Dermis microvascular lymphatic vessel endothelial cell (primary cell): Measurements from ENCODE around the gene ZDHHC14. TPM values are rescaled to one million over a fixed set of nuclear protein-coding genes. Genes with fewer than 3 reads are reported as not detected.

Experiments used
- DNase-seq, 2 donors: peaks; one replicate each; pipeline versions ENCODE4 v3.0.0 to v3.0.0-alpha.2; 2010; ENCODE audit warnings: low read depth in 2 of 2
- total RNA-seq: library from RNA; depleted of rRNA; stranded (reverse); fragments of >200 nt; gene quantifications from 2 replicates; pipeline ENCODE4 v1.2.1, GENCODE V29; 2014

The ZDHHC14 gene
- total RNA-seq, 1 donor from 2014 or later = 19.5 TPM

DNA sequence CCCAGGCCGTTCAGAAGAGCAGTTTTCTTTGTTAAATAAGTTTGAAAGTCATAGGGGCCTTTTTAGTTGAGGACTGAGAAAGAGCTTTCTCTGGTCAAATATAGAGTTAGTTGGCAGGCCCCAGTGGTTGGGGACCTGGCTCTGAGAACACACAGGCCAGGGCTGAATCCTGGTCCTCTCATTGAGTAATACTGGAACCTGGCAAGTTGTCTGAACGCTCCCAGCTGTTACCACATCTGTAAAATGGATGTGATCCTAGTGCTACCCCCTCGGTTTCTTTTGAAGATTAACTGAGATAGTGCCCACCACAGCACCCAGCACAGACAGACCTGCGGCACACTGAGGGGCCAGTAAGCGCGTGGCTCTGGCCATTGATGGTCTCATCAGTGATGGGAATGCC, 215.5 kb downstream of the ZDHHC14 start:
- no peak for DNase-seq

DNA sequence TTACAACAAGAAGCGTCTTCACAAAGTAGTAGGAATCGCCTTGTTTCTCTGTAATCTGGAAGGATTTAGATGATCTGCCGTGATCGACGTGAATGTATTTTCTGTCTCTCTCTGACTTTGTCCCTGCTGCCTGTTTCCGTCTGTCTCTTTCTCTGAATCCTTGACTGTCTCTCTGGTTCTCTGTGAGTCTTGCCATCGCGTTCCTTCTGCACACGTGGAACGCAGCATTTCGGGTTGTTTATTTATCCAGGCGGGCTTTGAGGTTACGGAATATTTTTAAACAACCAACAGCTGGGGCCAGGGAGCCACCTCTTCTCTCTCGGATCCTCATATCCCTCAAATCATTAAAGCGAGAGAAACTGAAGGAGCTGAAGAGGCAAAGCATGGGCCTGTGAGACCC, 215.9 kb downstream of the ZDHHC14 start:
- no peak for DNase-seq

DNA sequence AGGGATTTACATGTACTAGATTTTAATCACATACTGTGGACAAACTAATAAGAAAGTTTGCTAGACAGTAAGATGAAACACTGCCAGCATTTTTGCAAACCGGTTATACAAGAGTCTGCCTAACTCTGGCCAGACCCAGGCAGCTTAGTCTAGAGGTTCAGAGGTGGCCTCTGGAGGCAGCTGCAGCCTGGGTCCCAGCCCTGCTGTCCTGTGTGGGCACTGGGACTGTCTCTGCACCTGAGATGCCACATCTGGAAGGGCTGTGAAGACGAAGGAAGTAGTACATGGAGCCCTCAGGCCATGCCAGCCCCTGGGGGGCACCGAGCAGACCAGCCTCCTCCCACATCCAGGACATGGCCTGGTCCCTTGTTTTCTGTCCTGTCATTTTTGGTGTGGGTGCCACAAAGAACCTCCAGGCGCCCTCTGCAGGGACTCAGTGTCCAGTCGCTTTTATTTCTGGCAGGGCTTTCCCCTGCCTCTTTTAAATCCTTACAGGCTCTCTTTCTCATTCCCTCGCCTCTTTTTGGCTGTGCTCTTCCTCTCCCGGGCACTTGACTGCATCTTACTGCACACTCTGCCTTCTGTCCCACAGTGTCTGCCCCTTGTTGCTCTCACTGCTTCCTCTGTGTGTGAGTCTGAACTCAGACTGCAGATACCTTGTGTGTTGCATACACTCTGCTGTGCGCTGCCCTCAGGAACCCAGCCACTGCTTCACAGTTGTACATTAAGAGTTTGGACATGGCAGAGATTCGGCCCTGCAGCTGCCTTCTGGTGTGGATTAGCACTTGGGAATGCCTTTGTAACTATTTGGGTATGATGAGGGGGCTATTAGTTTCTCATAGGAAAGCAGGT, 216.7 kb downstream of the ZDHHC14 start:
- peak; percentile 38 to 59 for DNase-seq

DNA sequence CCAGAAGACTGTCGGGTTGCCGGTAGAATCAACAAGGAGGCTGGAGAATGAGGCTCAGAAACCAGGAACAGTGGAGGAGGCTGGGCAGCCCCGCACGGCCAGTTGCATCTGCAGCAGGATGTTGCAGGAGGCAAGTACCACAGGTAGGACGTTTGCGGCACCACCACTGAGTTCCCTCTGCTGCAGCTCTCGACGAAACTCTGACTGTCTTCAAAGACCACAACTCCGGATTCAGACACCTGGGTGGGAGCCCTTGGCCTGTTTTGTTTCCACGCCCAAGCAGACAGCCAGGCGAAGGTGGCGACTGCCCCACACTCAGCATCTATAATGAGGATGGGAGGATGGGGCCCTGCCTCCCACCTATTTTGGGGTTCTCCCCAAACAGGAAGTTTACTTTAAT, 218.2 kb downstream of the ZDHHC14 start:
- no peak for DNase-seq

DNA sequence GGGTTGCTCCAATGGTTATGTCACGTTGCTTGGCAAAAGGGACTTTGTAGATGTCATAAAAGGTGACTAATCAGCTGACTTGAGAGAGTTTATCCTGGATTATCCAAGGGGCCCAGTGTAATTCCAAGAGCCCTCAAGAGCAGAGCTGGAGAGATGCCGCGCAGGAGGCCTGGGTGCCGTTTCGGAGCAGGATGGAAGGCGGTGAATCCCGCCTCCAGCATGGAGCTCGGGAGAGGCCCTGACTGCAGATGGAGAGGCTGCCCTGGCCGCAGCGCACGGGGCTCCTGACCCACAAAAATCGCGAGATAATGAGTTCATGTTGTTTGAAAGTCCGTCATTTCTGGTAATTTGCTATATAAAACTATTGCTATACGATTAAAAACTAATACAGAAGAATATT, 219.8 kb downstream of the ZDHHC14 start:
- no peak for DNase-seq

DNA sequence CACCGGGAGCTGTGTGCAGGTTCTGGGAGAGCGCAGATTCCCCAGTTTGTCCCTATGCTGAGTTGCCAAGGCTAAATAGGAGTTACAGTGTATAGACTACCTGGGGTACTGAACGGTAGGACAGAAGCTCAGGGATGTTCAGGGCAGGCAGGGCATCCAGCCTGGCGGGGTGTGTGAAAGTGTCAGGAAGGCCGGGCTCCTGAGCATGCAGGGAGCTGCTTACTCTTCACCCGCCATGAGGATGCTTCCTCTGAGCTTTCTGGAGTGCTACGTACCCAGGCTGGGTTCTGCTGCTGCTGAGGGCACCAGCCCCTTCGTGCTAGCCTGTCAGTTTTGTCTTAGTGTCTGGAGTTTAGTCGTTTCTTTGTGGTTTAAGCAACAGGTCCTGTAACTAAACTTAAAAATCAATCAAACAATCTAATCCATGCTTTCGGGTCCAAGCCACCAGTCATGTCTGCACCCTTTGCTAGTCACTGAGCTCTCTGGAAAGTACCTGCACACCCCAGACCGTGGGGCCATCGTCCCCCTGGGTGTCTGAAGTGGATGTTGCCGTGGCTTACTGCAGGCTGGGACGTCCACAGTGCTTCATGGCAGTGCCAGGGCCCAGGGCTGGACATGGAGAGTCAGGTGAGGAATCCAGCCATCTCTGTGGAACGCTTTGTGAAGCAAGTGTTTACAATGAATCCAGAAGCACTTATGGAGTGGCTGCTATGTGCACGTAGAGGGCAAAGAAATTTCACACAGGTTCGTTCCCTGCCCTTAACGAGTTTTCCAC, 221.7 kb downstream of the ZDHHC14 start:
- no peak for DNase-seq

DNA sequence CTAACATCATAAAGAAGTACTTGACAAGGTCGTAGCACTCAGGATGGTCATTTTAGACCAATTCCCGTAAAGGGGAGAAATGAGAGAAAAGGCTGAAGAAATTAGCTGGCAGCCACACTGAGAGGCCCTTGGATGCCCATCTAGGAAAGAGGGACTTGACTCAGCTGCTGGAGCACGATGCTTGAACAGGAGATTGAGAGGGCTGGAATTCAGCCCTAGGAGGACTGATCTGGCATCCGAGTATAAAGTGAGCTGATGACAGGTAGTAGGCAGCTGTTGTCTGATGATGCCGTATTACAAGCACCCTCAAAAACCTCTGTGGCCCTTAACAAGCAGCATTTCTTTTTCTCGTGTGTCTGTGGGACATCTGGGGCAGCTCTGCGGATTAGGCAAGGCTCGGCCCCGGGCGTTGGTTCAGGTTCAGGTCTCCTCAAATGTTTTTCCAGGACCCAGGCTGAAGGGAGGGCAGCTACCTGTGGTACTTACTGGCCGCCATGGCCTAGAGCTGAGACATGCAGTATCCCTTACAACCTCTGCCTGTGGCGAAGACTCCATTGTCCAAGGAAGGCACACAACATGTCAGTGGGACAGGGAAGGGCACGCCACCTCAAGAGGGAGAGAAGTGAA, 222.4 kb downstream of the ZDHHC14 start:
- no peak for DNase-seq

DNA sequence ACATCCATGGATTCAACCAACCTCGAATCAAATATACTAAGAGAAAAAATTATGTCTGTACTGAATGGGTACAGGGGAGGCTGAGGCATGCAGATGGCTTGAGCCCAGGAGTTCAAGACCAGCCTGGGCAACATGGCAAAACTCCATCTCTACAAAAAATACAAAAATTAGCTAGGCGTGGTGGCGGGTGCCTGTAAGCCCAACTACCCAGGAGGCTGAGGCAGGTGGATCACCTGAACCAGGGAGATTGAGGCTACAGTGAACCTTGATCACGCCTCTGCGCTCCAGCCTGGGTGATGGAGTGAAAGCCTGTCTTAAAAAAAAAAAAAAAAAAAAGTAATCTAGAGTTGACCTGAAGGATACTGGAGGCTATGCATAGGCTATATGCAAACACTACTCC, 223.0 kb downstream of the ZDHHC14 start:
- no peak for DNase-seq

DNA sequence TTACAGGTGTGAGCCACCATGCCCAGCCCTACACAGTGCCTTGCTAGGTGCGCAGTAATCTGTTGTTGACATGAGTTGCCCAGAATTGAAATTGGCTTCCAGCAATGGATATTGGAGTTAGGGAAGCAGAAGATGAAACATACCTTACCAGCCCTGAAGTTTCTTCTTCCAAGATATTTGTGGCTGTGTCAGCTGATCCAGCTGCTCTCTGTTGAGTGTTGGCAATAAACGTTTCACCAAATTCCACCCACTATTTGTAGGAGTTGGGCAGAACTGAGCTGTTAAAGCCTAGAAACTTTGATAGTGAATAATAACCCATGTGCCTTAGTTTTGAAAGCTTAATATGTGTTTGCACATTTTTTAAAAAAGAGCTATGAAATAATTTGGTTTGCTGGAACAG, 223.8 kb downstream of the ZDHHC14 start:
- DNase-seq = no peak

DNA sequence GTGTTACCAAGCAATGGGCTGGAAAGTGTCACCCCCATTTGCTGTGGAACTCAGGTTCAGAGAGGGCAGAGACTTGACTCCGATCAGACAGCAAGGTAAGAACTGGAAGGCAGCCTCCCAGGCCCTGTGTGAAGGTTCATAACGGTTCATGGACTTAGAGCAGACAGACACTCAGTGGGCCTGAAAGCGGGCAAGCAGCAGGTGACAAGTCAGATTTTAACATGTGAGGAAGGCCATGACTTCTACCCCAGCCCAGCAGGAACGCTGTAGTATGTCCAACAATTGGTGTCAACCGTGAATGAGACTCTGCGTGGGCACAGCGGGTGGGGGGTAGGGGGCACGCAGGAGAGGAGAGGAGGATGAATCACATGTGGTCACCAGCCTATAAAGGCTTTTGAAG, 224.5 kb downstream of the ZDHHC14 start:
- no peak for DNase-seq

DNA sequence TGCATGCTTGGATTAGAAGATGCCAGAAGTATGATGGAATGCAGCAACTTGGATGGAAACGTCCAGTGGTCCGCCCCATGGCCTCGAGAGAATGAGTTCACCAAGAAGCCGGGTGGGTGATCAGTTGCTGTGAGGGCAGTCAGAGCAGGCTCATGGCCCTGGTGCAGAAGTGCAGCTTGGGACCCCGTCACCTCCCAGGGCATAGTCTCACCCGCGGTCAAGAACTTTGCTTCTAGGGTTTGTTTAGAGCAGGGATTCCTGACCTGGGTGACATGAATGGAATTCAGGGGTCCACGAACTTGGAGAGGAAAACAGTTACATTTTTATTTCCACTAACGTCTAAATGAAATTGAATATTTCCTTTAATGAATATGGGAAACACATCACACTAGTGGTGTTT, 225.5 kb downstream of the ZDHHC14 start:
- no peak for DNase-seq

DNA sequence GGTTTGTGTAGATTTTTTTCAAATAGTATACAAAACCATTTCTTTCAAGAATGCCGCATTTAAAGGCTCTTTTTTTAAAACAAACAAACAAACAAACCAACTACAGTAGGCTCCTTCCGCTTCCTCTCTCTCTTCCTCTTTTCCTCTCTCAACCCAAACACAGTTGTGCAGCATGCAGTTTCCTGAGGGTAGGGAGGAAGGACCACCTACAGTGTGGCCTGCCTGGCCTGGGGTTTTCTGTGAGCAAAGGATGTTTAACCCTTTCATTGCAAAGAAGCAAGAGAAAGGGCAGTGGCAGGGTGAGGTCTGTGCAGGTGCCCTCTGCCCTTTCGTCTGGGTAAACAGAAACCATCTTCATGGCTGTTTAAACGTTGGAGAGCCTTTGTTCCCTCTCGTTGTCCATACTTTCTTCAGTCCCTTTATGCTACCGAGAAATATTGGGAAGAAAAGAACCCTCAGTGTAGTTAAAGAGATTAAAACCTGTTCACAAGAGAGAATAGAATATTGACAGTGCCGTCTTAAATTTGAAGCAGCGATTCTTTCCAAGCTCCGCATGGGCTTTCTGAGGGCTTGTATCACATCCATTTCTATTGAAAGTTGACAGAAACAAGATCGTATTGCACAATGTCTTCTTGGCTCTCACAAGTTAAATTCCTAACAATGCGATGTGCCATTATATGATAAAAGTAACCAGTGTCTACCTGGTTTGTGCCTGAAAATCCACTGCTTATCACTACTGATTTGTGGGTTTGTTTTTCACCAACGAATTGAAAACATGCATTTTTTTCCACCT, 226.5 kb downstream of the ZDHHC14 start:
- DNase-seq = no peak

DNA sequence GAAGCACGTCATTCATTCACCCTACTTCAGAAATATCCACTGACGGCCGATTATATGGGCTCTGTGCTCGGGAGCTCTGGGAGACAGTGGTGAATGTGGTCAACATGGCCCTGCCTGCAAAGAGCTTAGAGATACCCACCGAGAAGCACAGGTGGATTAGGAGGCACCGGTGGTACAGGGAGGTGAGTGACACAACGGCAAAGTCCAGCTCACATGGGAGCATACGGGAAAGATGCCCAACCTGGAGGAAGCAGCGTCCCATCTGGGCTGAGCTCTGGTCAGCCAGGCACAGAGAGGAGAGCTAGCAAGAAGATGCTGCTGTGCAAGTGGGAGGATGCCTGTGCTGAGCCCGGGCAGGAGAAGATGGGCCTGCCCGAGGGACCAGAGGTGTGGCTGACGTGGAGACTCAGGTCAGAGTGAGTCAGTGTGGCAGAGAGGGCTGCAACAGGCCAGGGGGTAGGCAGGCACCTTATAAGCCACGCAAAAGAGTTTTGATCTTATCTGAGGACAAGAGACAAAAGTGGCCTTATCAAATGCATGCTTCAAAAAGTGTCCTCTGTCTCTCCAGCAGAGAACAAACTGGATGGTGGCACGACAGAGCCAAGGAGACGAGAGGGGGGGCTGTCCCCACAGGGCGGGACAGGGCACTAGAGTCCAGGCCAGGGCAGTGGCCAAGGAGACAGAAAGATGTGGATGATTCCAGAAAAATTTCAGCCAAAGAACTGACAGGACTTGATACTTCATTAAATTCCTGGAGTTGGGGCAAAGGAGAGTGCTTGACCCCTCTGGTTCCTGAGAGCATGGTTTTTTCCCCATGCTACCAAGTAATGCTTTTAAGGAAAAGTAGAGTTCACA, 227.5 kb downstream of the ZDHHC14 start:
- DNase-seq = no peak

DNA sequence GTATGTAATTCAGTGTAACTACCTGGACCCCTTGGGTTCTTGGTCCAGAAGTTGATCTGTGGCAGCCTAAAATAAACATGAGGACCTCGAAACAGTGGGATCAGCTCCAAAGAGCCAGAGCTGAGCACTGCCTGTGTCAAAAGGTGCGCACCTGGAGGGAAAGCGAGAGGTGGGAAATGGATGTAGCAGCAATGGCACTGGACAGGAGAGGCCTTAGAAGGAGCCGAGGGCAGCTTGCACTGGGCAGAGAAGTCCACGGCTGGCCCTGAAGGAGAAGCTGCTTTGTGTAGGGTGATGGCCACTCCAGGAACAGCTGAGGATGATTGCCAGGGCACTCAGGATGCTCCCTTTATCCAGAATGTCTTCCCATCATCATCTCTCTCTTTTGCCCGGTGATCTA, 228.1 kb downstream of the ZDHHC14 start:
- DNase-seq = no peak

DNA sequence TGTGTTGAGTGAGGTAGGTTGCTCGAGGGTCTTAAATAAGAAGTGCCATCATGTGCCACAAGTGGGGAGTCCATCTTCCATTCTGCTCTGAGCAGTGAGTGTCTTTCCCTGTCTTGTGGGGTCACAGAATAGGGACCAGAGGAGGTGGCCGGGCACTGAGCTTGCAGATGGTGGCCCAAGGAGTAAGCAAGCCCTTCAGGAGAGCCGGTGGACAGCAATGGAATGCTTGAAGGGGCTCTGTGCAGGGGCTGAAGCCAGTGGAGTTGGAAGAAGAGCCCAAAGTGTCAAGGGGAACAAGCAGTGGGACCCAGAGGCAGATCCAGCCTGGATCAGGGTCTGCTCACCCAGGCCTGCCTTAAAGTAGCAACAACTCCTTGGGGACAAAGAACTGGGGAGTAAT, 228.6 kb downstream of the ZDHHC14 start:
- no peak for DNase-seq

DNA sequence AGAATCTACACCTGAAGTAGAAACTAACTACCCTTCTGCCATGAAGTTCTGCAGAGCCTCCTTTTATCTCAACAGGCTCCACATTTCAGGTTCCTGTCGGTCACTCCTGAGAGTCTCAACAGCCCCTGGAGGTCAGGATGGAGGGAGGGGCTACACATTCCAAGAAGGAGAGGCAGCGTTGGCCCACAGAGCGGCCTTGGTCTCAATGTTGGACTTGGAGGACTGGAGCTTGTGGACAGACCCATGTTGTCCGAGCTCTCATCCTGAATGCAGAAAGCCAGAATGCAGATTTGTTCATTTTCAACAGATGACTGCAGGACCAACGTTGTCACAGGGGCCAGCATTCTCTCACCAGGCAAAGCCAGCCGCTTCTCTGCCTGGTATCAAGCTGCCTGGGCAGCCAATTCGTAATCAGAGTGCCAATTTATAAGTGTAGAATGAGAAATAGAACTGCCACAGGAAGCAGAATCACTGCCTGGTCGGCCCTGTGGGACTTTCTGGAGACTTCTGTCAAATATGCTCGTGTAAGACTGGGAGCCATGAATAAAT, 229.5 kb downstream of the ZDHHC14 start:
- DNase-seq = no peak

DNA sequence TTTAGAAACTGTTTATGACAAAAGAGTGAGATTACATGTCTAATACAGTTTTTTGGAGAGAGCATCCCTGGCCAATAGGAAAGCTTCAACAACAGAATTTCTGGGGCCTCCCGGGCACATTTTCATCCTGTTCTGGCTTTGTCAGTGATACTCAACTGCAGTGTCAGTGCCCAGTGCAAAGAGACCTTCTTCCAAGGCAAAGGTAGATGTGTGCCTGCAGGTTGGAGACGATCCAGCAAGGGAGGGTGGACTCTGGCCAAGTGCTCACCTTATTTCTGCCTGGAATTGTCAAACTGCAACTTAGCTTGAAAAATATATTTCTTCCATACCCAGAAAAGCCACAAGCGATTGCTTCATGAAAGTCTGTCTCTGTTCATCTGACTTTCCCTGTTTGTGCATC, 230.4 kb downstream of the ZDHHC14 start:
- no peak for DNase-seq

DNA sequence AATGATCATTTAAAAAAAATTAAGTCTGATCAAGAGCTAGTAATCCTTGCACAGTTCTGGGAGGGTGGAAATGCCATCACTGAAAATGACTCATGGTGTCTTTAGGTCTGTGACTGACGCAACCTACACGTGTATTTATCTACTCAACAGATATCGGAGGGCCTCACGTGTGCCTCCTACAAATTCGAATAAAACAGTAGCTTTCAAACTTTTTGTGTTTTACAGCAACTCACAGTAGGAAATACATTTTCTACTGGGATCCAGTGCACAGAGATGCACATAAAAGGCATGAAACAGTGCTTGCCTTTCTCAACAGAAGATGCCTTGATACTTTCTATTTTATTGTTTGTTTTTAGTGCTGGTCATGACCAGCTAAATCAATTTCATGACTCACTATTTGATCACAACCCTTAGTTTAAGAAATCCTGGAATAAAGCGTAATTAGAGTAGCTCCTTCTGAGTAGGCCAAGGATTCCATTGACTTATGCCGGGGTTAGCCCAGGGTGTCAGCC, 232.1 kb downstream of the ZDHHC14 start:
- DNase-seq = peak in 1 of 2 donors; percentile 86

DNA sequence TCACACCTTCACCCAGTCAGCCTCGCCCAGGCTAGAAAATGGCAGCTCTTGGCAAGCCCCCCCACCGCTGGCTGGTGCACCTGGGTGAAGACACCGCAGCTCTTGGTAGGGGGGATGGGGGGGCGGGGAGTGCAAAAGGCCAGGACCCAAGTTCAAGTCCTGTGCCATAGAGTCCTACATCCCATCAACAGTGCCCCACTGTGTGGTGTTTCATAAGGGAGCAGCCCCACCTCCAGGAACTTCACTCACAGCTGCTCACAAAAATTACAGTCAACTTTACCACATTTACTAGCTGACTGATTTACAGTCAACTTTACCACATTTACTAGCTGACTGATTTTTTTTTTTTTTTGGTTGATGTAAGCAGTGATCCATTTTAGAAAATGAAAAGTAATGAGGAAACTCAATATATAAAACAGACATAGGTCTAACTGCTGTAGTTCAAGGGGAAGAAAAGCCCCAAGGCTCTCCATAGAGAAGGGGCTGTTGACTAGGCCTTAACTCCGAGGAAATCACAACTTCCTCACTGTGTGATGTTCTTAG, 233.1 kb downstream of the ZDHHC14 start:
- DNase-seq = peak in 1 of 2 donors; percentile 17

DNA sequence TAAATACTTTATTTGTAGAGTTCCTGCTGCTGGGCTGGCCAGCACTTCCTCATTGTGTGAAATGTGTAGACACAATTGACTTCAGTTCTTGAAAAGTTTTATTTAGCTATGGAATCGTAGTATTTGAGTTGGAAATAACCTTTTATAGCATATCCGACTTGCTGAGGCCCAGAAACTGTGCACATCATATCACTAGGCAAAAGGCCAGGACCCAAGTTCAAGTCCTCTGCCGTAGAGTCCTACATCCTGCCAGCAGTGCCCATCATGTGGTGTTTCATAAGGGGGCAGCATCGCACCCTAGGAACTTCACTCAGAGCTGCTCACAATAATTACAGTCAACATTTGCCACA, 234.4 kb downstream of the ZDHHC14 start:
- DNase-seq = peak in 1 of 2 donors; percentile 36
